HepG2 (cell line): ENCODE results near the gene FITM1.

ENCODE experiments used
- GATA4 ChIP-seq: sonication (generic); IDR thresholded peaks from 2 replicates; pipeline ENCODE4 v1.6.1; 2016; ENCODE audit warnings: antibody characterized with exemption, low read depth, borderline replicate concordance
- MAZ ChIP-seq, 2 experiments: sonication (generic) in 1 of 2; formaldehyde crosslinking in 1 of 2; IDR thresholded peaks; 2 replicates each; pipeline versions ENCODE4 v1.5.0 to v1.6.1; 2012 to 2020; ENCODE audit warnings: low read depth in 2 of 2, mild to moderate bottlenecking in 2 of 2, borderline replicate concordance in 1 of 2, improper control_type of control experiment in 1 of 2, low read length in 1 of 2, missing genetic modification reagents in 1 of 2, moderate library complexity in 1 of 2
- POGZ ChIP-seq: sonication (generic); formaldehyde crosslinking; IDR thresholded peaks from 2 replicates; pipeline ENCODE4 v1.4.0; 2020; ENCODE audit warnings: mild to moderate bottlenecking, missing genetic modification reagents
- SMC3 ChIP-seq: IDR thresholded peaks from 2 replicates; pipeline ENCODE4 v1.6.1; 2011; ENCODE audit warnings: low read length, improper control_type of control experiment
- SP1 ChIP-seq, 2 experiments: fragments of 450-650 bp in 1 of 2; sonication (generic) in 1 of 2; formaldehyde crosslinking in 1 of 2; IDR thresholded peaks; 2 replicates each; pipeline versions ENCODE4 v1.4.0 to v1.6.1; 2016 to 2020; ENCODE audit warnings: missing genetic modification reagents in 1 of 2
- YY1 ChIP-seq: IDR thresholded peaks from 2 replicates; pipeline ENCODE4 v1.6.1; 2011; ENCODE audit warnings: low read length, low read depth, moderate library complexity, mild to moderate bottlenecking; ENCODE audit not compliant: insufficient read depth, insufficient replicate concordance
- ZNF75D ChIP-seq: sonication (generic); formaldehyde crosslinking; IDR thresholded peaks from 2 replicates; pipeline ENCODE4 v1.8.1; 2023; ENCODE audit warnings: missing genetic modification reagents, mild to moderate bottlenecking, borderline replicate concordance
- TF ChIP-seq, protein P1 (sequence below): sonication (generic); formaldehyde crosslinking; IDR thresholded peaks from 2 replicates; pipeline ENCODE4 v1.5.0; 2020; ENCODE audit warnings: mild to moderate bottlenecking, missing genetic modification reagents, moderate library complexity
- TF ChIP-seq, protein P2 (sequence below): sonication (generic); formaldehyde crosslinking; conservative IDR thresholded peaks from 2 replicates; pipeline ENCODE4 v1.4.0; 2020; ENCODE audit warnings: missing genetic modification reagents
- TF ChIP-seq, protein P3 (sequence below), 2 experiments: sonication (generic) in 1 of 2; formaldehyde crosslinking in 1 of 2; IDR thresholded peaks; 2 replicates each; pipeline versions ENCODE4 v1.5.1 to v1.6.1; 2011 to 2020; ENCODE audit warnings: borderline replicate concordance in 1 of 2, low read depth in 1 of 2, low read length in 1 of 2, mild to moderate bottlenecking in 1 of 2, missing genetic modification reagents in 1 of 2, moderate library complexity in 1 of 2

DNA sequence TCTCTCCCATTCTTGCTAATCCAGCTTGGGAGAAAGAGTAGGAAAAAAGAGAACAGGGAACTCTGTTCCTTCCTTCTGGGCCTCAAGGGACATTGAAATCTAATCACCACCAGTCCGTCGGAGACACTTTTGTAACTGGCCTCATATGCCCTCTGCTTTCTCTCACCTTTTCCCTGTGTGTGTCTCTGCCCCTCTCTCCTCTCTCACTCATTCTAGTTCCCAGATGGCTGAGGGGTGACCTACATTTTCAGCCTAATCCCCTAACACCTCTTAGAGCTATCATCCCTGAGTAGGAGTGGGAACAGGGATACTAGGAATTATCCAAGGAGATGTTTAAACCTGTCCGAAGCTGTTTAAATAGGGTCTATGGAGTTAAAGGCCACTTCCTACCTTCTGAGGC lies 45.2 kb upstream of the FITM1 start:
- TF ChIP-seq POGZ = no peak
- no peak for TF ChIP-seq MAZ (IDR thresholded peaks at IDR 0.05; ENCODE audit: borderline replicate concordance, low read depth, low read length)
- no peak for TF ChIP-seq MAZ (CRISPR knock-in tag; IDR thresholded peaks at IDR 0.05; ENCODE audit: low read depth)
- TF ChIP-seq GATA4 = no peak
- no peak for TF ChIP-seq ZNF75D
- TF ChIP-seq, protein P1, sequence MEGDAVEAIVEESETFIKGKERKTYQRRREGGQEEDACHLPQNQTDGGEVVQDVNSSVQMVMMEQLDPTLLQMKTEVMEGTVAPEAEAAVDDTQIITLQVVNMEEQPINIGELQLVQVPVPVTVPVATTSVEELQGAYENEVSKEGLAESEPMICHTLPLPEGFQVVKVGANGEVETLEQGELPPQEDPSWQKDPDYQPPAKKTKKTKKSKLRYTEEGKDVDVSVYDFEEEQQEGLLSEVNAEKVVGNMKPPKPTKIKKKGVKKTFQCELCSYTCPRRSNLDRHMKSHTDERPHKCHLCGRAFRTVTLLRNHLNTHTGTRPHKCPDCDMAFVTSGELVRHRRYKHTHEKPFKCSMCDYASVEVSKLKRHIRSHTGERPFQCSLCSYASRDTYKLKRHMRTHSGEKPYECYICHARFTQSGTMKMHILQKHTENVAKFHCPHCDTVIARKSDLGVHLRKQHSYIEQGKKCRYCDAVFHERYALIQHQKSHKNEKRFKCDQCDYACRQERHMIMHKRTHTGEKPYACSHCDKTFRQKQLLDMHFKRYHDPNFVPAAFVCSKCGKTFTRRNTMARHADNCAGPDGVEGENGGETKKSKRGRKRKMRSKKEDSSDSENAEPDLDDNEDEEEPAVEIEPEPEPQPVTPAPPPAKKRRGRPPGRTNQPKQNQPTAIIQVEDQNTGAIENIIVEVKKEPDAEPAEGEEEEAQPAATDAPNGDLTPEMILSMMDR (CRISPR knock-in tag) = no peak
- TF ChIP-seq SMC3 = no peak
- no peak for TF ChIP-seq SP1 (IDR thresholded peaks at IDR 0.05)
- no peak for TF ChIP-seq SP1 (CRISPR knock-in tag; IDR thresholded peaks at IDR 0.05)
- TF ChIP-seq, protein P2, sequence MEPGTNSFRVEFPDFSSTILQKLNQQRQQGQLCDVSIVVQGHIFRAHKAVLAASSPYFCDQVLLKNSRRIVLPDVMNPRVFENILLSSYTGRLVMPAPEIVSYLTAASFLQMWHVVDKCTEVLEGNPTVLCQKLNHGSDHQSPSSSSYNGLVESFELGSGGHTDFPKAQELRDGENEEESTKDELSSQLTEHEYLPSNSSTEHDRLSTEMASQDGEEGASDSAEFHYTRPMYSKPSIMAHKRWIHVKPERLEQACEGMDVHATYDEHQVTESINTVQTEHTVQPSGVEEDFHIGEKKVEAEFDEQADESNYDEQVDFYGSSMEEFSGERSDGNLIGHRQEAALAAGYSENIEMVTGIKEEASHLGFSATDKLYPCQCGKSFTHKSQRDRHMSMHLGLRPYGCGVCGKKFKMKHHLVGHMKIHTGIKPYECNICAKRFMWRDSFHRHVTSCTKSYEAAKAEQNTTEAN (CRISPR knock-in tag) = no peak
- TF ChIP-seq, protein P3, sequence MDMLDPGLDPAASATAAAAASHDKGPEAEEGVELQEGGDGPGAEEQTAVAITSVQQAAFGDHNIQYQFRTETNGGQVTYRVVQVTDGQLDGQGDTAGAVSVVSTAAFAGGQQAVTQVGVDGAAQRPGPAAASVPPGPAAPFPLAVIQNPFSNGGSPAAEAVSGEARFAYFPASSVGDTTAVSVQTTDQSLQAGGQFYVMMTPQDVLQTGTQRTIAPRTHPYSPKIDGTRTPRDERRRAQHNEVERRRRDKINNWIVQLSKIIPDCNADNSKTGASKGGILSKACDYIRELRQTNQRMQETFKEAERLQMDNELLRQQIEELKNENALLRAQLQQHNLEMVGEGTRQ (IDR thresholded peaks at IDR 0.05; ENCODE audit: low read depth, low read length) = no peak
- TF ChIP-seq, protein P3 (CRISPR knock-in tag; IDR thresholded peaks at IDR 0.05; ENCODE audit: borderline replicate concordance) = no peak
- TF ChIP-seq YY1 = no peak
